CD4-positive, alpha-beta T cell (primary cell): ENCODE results near the gene ORM1. TPM values are rescaled to one million over a fixed set of nuclear protein-coding genes. Genes with fewer than 3 reads are reported as not detected.

Experiments used
- ATAC-seq: fragments of 200-7000 bp; cut with Tn5 transposase; one replicate; pipeline ENCODE4 v1.10.0; 2022; ENCODE audit warnings: mild to moderate bottlenecking; ENCODE audit not compliant: poor library complexity
- CTCF ChIA-PET: fragments of 350-600 bp; sonication (Branson Sonifier 250); formaldehyde crosslinking; loops from one replicate; lab custom pipeline; 2021; ENCODE audit warnings: antibody characterized with exemption, inconsistent platforms; lab: Charles Lee
- POLR2A ChIA-PET: fragments of 350-600 bp; sonication (Branson Sonifier 250); formaldehyde crosslinking; loops from one replicate; lab custom pipeline; 2021; ENCODE audit warnings: antibody characterized with exemption, inconsistent platforms; lab: Charles Lee
- DNase-seq, 14 experiments: peaks; one replicate each; pipeline ENCODE4 v3.0.0-alpha.2; 2013 to 2020; ENCODE audit warnings: mixed read lengths in 2 of 14
- H3K27ac ChIP-seq, 2 donors: one replicate each; pipeline versions ENCODE4 v1.5.1 to v1.7.0; 2013; ENCODE audit warnings: low read length in 2 of 2, low read depth in 1 of 2, mild to moderate bottlenecking in 1 of 2
- H3K27me3 ChIP-seq, 2 experiments: 1 replicate in 1 of 2; 2 replicates in 1 of 2; pipeline versions ENCODE4 v1.6.1 to v1.7.0; 2013; ENCODE audit warnings: low read length in 2 of 2, control low read depth in 1 of 2, mild to moderate bottlenecking in 1 of 2, moderate library complexity in 1 of 2; ENCODE audit not compliant: insufficient read depth in 2 of 2, control insufficient read depth in 1 of 2
- H3K36me3 ChIP-seq: one replicate; pipeline ENCODE4 v1.6.1; 2013; ENCODE audit warnings: low read length, control low read depth; ENCODE audit not compliant: insufficient read depth
- H3K4me1 ChIP-seq: one replicate; pipeline ENCODE4 v1.6.1; 2013; ENCODE audit warnings: low read length, control low read depth; ENCODE audit not compliant: insufficient read depth
- H3K4me3 ChIP-seq: one replicate; pipeline ENCODE4 v1.5.1; 2013; ENCODE audit warnings: mild to moderate bottlenecking, low read length, moderate library complexity
- H3K9me3 ChIP-seq, 2 experiments: 1 replicate in 1 of 2; 2 replicates in 1 of 2; pipeline versions ENCODE4 v1.6.1 to v1.7.0; 2013; ENCODE audit warnings: low read length in 2 of 2, mild to moderate bottlenecking in 2 of 2, control low read depth in 1 of 2, moderate library complexity in 1 of 2; ENCODE audit not compliant: control insufficient read depth in 1 of 2, insufficient read depth in 1 of 2
- H3K27ac Mint-ChIP-seq: one replicate; pipeline ENCODE4 v1.8.0; 2020; ENCODE audit warnings: mixed read lengths
- H3K27me3 Mint-ChIP-seq: one replicate; pipeline ENCODE4 v1.8.0; 2021; ENCODE audit warnings: mixed read lengths
- H3K36me3 Mint-ChIP-seq: one replicate; pipeline ENCODE4 v1.8.0; 2021; ENCODE audit warnings: low read depth, mixed read lengths
- H3K4me1 Mint-ChIP-seq: one replicate; pipeline ENCODE4 v1.8.0; 2021; ENCODE audit warnings: low read depth, mixed read lengths
- H3K4me3 Mint-ChIP-seq: one replicate; pipeline ENCODE4 v1.8.0; 2020; ENCODE audit warnings: mild to moderate bottlenecking, mixed read lengths
- H3K9me3 Mint-ChIP-seq: one replicate; pipeline ENCODE4 v1.8.0; 2020; ENCODE audit warnings: mixed read lengths
- CTCF ChIP-seq: fragments of 200-600 bp; IDR thresholded peaks from one replicate; pipeline ENCODE4 v1.8.0; 2022; ENCODE audit warnings: antibody characterized with exemption, mild to moderate bottlenecking
- intact Hi-C, 2 experiments: fragments of 100-400 bp; cut with DNase I in 1 of 2; cut with micrococcal nuclease in 1 of 2; formaldehyde crosslinking; loops; one replicate each; pipeline versions ENCODE4 v1.15.1 to v1.9.0; 2023 to 2025; cut with DNase I, micrococcal nuclease
- total RNA-seq, 174 experiments: library from RNA in 2 of 174; stranded (reverse) in 2 of 174; gene quantifications; one replicate each; pipeline ENCODE4 v1.2.3 and lab custom pipeline; 2021 to 2026

ORM1 gene
- total RNA-seq, 2 experiments from 2014 or later, result not detected

GRCh38 chr9:114341152-114341830, 18.4 kb downstream of the ORM1 start:
- H3K4me3 Mint-ChIP-seq, result no peak overlapping the region
- peaks cover 99% of the 10 kb centered on the region for H3K36me3 ChIP-seq
- peaks cover 11% of the 10 kb centered on the region for H3K4me1 ChIP-seq
- TF ChIP-seq CTCF, result no peak
- peak overlapping the region; percentile 34 for H3K27ac Mint-ChIP-seq
- H3K36me3 Mint-ChIP-seq, result peaks cover 97% of the 10 kb centered on the region
- no peaks in the 10 kb centered on the region for H3K9me3 Mint-ChIP-seq
- H3K27me3 Mint-ChIP-seq, result no peaks in the 10 kb centered on the region
- CTCF ChIA-PET, result interaction anchor here (1.0 kb wide), 1 partner anchor 146 kb away, joined by 3 read pairs; no protein-coding TSS in a partner anchor
- POLR2A ChIA-PET, result interaction anchor here (0.8 to 2.5 kb wide), 4 partner anchors 44 to 312 kb away, joined by 3 to 7 read pairs (median 4); partner anchors contain the start of gene AKNA
- DNase-seq (no peak), ATAC-seq (no peak)
- H3K4me1 Mint-ChIP-seq, result peaks cover 21% of the 10 kb centered on the region
- no peaks in the 10 kb centered on the region for H3K27me3 ChIP-seq
- no peak overlapping the region for H3K4me3 ChIP-seq
- H3K9me3 ChIP-seq, result no peaks in the 10 kb centered on the region
- peak overlapping the region in 1 of 2 donors; percentile 29 for H3K27ac ChIP-seq
- intact Hi-C loops, result loop anchor here in 1 of 2 experiments (5.0 kb wide), 2 partner anchors 166 to 251 kb away; partner anchors contain the start of gene WHRN

GRCh38 chr9:114341991-114342390, 19.1 kb downstream of the ORM1 start:
- Histone ChIP-seq H3K27ac (no peak overlapping the region), H3K27me3 (no peaks in the 10 kb centered on the region), H3K4me1 (peaks cover 11% of the 10 kb centered on the region), H3K4me3 (no peak overlapping the region), H3K36me3 (peaks cover 100% of the 10 kb centered on the region), H3K9me3 (no peaks in the 10 kb centered on the region)
- ChIA-PET POLR2A (interaction anchor here (0.8 kb wide), 1 partner anchor 44 kb away, joined by 4 read pairs; no protein-coding TSS in a partner anchor), CTCF (interaction anchor here (1.0 kb wide), 1 partner anchor 145 kb away, joined by 3 read pairs; no protein-coding TSS in a partner anchor)
- no peak for TF ChIP-seq CTCF
- intact Hi-C loops, result loop anchor here in 1 of 2 experiments (5.0 kb wide), 2 partner anchors 165 to 250 kb away; partner anchors contain the start of gene WHRN
- ATAC-seq, result no peak
- Mint-ChIP-seq H3K4me3 (no peak overlapping the region), H3K27me3 (no peaks in the 10 kb centered on the region), H3K27ac (peak overlapping the region; percentile 49), H3K9me3 (no peaks in the 10 kb centered on the region), H3K36me3 (peaks cover 97% of the 10 kb centered on the region), H3K4me1 (peaks cover 21% of the 10 kb centered on the region)
- DNase-seq, result no peak

GRCh38 chr9:114342755-114343440, 20.0 kb downstream of the ORM1 start:
- Mint-ChIP-seq H3K36me3 (peaks cover 95% of the 10 kb centered on the region), H3K27me3 (no peaks in the 10 kb centered on the region), H3K9me3 (no peaks in the 10 kb centered on the region), H3K4me3 (no peak overlapping the region), H3K4me1 (peaks cover 21% of the 10 kb centered on the region), H3K27ac (peak overlapping the region; percentile 81)
- no peak for TF ChIP-seq CTCF
- no peaks in the 10 kb centered on the region for H3K9me3 ChIP-seq
- intact Hi-C loops, result loop anchor here in 1 of 2 experiments (5.0 kb wide), 2 partner anchors 164 to 249 kb away; partner anchors contain the start of gene WHRN
- H3K4me3 ChIP-seq, result no peak overlapping the region
- ChIA-PET CTCF (no interaction called here), POLR2A (no interaction called here)
- H3K27ac ChIP-seq, result peak overlapping the region in 1 of 2 donors; percentile 30
- H3K36me3 ChIP-seq, result peaks cover 99% of the 10 kb centered on the region
- no peaks in the 10 kb centered on the region for H3K27me3 ChIP-seq
- no peak for DNase-seq
- no peak for ATAC-seq
- H3K4me1 ChIP-seq, result peaks cover 11% of the 10 kb centered on the region
